NCI-H2029 treated with DMSO at 0.1 percent for 48 hours (cell line): ENCODE results near the gene FAM151A.

Experiments
- DNase-seq: peaks from one replicate; lab custom pipeline; 2025; lab: John Stamatoyannopoulos, UW

FAM151A gene

DNA sequence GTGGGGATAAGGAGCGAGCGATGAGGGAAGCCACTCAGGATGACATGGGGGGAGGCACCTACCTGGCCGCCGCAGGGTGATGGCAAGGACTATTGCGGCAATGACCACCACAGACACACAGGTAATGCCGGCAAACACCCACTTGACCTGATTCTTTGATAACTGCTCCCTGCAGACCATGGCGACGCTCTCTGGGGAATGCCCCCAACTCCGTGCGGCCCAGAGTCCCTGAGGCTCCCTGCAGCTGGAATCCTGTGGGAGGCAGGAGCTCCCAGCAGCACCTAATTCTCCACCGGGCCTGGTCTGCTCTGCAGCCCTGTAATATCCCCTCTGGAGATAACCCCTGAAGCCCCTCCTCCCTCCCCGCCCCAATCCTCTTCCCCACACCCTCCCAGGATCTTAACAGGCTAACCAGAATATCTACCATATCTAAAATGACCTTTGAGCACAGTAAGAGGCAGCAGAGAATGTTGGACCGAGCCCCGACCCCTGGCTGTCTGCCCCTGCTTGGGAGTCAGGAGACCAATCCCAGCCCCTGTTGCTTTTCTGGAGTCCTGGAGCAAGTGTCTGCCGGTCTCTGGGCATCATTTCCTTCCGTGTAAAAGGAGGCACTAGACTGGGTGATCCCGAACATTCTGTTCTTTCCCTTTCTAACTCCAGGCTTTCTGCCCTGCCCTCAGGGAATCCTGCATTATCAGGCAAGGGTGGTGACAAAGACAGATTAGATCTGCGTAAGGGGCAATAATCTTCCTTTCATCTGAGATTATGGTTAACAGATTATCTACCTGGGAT lies at the start of gene FAM151A:
Gene FAM151A (minus strand): TSS at position 310 of the 792 bp plus-strand sequence. CDS start 130 bp downstream, at position 180.
- DNase-seq = no peak

DNA sequence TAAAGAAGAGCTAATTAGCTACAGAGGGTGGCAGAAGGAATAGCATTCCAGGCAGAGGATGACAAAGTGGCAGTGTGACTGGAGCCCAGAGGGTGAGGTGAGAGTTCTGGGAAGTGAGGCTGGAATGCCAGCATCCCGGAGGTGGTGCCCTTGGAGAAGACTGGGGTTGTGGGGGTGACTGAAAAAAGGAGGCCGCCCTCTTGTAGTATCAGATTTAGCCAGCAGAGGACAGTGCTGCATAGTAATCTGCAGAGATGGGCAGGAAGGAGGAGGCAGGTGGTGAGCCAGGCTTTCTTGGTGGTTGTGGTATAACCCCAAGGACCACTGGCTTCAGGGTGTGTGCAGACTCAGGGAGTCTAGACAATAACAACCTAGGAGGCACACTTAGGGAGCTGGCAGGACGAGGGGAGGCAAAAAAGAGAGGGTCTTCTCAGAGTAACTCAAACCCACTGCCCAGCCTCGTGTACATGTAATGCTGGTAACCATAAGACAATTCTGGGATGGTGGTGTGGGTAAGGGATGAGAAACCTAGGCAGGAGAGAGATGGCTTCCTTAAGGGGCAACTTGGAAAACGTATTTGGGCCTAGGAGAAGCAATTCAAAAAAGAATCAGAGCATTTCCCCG lies 48.8 kb upstream of the FAM151A start:
- peak; percentile 64 for DNase-seq

DNA sequence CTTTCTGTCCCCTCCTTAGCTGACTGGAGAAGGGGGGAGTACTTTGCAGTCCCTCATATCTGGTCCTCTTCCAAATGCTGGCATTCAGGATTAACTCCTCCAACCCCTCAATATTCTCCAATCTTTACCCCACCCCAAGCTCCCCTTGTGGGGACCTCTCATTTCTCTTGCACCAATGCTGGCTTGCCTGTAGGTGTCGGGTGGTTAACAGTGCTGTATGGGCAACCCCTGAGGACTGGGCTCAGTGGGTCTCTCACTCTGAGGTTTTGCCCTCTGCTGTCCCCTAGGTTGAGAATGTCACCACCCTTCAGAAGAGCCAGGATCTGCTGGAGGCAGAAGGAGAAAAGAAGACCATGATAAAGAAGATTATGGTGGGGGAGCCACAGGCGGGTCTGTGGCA lies 45.2 kb upstream of the FAM151A start:
- no peak for DNase-seq

DNA sequence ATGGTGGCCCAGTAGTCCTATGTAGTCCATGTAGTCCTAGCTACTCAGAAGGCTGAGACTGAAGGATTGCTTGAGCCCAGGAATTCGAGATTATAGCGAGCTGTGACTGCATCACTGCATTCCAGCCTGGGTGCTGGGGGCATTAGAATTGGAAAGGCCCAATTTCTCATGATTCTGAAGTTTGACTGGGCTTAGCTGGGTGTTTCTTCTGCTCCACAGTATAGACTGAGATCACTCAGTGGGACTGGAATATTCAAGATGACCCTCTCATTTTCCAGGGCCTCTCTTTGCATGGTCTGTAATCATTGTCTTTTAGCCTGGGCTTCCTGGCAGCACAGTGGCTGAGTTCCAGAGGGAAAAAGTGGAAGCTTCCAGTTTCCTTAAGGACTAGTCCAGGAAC lies 44.5 kb upstream of the FAM151A start:
- DNase-seq = no peak

DNA sequence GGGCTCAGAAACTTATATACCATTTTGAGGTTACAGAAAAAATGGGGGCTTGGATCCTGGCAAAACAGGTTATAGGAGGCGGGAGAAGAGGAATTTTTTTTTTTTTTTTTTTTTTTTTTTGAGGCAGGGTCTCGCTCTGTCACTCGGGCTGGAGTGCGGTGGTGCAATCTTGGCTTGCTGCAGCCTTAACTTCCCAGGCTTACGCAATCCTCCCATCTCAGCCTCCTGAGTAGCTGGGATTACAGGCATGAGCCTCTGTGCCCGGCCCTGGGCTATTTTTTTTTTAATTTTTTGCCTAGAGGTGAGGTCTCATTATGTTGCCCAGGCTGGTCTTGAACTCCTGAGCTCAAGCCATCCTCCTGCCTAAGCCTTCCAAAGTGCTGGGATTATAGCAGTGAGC lies 43.0 kb upstream of the FAM151A start:
- no peak for DNase-seq

DNA sequence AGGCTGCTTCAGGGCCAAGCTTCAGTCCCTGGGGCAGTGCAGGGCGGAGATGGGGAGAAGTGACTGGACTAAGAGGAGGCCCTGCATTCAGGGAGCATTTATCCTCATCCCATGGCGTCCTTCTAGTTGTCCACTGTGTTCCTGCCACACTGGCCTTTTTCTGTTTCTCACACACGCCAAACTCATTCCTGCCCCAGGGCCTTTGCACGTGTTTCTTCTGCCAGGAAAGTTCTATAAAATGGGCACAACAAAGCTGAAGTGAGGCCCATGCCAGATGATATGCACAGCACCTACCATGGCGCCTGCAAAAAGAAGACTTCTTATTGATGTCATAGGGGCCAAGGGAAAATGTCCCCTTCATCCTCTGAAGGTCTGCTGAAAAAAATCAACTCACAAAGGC lies 42.5 kb upstream of the FAM151A start:
- no peak for DNase-seq

DNA sequence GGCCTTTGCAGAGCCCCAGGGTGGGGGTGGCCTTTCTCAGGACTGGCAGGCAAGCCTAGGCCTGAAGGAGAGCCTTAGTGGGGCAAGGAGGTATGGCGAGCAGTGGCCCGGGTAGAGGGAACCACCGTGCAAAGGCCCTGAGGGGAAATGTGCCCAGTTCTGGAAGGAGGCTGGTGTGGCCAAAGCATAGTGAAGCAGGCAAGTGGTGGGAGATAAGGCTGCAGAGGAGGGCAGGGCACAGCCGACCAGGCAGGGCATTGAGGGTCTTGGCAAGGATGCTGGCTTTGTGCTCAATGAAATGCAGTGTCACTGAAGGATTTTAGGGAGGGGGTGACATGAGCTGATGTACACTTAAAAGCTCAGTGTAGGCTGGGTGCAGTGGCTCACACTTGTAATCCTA lies 41.0 kb upstream of the FAM151A start:
- DNase-seq = no peak

DNA sequence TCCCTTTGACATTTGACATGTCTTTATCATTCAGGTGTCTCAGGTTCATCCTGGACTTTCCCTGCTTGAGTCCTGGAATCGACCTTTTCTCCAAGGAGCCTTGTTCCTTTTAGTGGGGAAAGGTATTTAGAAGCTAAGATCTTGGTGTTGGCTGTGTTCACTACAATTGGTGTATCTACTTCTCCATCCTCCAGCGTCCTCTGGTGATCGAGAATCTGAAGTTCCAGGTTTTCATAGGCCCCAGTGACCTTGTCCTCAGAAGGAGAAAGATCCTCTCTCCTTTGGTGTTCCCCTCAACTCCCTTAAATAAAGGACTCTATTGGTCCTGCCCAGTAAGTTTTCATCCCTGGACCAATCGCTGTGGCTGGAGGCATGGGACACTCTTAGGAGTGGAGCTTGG lies 40.4 kb upstream of the FAM151A start:
- no peak for DNase-seq

DNA sequence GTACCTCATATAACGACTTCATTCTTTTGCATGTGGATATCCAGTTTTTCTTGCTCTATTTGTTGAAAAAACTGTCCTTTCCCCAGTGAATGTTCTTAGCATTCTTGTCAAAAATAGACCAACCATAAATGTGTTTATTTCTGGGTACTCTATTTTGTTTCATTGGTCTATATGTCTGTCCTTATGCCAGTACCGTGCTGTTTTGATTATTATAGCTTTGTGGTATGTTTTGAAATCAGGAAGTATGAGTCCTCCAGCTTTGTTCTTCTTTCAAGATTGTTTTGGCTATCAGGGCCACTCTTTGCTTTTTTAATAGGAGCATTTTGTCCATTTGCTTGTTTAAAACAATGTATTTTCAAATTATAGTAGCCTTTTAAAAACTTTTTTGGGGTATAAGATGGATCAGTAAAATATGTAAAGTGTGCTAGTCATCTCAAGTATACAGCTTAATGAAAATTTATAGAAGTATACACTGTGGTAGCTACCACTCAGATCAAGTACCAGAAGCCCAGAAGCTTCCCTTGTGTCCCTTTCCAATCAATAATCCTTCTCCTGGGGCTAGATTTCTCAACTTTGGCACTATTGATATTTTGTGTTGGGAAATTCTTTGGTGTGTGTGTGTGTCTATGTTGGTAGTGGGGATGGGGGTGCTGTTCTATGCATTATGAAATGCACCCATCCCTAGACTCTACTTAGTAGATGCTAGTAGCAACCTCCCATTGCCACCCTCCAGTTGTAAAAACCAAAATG lies 35.0 kb upstream of the FAM151A start:
- no peak for DNase-seq

DNA sequence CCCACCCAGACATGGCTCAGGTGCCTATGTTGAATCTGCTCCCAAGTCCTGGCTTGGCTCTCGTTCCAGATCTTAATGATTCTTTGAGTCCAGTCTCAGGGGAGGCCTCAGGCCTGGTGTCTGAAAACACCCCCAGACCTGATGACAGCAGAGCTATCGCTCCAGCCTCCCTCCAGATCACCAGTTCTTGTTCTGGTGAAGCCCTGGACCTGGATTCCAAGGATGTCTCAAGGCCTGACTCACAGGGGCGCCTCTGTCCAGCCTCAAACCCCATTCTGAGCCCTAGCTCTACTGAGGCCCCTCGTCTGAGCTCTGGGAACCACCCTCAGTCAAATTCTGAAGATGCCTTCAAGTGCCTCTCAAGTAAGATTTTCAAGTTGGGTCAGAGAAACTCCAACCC lies 29.7 kb upstream of the FAM151A start:
- no peak for DNase-seq

DNA sequence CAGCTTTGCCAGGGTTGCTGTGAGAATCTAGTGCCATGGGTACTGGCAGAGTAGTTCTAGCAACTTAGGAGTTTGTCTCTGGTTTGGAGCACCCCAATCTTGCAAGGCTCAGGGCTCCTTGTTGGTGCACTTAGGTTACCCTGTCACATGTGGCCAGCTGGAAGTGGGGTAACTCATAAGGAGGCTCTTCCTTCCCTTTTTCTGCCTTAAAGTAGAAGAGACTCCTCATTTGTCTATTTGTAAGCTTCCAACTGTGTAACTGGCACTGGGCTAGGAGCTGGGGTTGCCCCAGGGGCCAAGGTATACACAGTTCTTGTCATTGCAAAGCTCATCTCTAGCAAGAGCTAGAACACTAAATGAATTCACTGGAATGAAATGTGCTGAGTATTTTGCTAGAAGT lies 28.8 kb upstream of the FAM151A start:
- DNase-seq = no peak

DNA sequence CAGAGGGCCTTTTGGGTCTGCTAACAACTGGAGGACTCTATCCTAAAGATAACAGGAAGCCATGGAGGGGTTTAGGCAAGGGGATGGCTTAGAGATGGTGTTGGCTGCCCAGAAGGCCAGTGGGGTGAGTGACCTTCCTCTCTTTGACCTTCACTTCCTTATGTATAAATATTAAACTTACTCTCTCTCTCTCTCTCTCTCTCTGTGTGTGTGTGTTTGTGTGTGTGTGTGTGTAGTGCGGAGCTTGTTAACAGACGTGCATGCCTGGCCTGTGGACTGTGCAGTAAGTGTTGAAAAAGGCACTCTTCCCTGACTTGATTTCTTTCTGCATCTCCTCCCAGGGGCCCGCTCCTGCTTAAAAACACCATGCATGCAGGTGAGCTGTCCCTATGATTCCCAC lies 28.3 kb upstream of the FAM151A start:
- no peak for DNase-seq

DNA sequence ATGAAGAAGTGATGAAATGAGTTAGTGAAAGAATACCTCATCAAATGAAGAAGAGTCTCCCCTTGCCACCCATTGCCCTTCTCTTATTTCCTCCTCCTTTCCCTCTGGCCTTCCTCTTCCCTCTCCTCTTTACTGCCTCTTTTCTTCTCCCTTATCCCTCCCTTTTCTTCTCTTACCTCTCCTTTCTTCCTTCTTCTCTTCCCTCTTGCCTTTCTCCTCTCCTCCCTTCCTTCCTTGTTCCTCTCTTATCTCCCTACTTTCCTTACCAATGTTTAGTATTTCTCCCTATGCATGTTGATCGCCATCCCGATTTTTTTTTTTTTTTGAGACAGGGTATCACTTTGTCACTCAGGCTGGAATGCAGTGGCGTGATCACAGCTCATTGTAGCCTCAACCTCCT lies 27.1 kb upstream of the FAM151A start:
- DNase-seq = no peak

DNA sequence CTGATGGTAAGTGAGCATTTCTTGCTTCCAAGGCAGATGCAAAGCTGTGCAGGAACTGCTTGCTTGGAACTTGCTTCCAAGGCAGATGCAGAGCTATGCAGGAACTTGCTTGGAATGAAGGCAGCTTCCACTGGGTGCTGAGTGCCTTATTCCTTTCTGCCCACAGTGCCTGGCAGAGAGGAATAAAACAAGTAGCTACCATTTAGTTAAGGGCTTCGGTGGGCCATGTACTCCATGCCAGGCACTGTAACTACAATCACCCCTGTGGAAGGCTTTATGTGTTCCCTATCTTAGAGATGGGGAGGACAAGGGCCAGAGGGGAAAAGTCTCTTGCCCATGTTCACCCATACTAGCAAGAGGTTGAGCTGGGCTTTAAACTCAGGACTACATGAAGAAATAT lies 26.6 kb upstream of the FAM151A start:
- no peak for DNase-seq

DNA sequence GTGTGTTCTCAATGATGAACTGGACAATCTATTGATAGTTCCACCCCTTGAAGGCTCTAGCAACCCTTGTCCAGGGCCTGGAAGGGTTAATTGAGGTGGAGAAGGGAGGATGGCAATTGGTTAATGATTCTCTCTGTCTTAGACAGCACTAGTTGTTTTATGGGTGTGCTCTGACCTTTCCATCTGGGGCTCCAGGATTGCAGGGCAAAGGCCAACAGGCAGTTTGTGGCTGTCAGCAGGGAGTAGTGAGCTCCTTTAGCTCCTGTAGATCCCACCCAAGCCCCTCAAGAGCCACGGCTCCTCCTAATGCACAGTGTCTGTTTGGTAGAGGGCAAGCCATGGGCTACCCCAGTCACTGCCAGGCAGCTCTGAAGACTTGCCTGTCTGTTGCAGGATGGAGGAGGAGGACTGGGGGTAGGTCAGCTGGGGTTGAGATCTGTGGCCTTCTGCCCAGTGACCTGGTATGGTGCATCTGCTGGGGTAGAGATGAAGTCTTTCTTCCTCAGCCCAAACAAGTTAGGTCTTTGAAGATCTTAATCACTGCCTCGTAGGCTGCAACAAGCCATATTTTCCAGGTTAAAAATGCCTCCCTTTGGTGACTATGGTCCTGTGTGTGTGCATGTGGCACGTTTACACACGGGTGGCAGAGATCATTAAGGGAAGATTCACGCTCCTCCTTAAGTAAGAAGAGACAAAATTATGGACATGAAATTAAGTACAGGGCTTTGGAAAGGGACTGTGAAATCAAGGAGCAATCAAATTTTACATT lies 26.0 kb upstream of the FAM151A start:
- no peak for DNase-seq

DNA sequence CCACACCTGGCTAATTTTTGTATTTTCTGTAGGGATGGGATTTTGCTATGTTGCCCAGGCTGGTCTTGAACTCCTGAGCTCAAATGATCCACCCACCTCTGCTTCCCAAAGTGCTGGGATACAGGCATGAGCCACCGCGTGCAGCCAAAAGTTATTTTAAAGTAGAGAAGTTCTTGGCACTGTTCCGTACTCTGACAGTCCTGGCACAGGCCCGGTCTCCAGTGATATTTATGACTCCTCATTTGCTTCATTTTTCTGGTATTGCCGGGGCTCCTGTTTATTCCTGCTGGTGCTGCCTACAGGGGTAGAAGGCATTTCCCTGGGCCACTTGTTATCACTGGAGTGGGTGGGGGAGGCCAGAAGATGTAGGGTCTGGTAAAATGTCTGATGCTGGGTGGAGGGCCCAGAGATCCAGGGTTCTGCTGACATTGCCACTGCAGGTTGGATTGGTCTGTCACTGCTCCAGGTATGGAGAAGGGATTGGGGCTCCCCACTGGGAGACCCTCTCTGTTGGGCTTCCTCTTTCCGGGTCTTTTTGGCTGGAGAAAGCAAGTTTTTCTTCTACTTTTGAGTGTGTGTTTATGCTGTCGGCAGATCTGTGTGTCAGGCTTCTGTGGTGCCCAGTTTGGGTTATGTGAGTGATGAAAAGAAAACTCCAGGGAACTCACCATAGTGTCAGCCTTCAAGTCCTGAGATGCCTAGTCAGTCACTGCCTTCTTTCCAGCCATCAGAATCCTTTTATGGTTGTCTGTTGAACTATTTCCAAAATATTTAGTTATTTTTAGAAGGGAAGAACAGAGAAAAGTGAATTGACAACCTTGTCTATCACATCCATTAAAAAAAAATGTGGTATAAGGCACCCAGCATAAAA lies 22.7 kb upstream of the FAM151A start:
- DNase-seq = no peak

DNA sequence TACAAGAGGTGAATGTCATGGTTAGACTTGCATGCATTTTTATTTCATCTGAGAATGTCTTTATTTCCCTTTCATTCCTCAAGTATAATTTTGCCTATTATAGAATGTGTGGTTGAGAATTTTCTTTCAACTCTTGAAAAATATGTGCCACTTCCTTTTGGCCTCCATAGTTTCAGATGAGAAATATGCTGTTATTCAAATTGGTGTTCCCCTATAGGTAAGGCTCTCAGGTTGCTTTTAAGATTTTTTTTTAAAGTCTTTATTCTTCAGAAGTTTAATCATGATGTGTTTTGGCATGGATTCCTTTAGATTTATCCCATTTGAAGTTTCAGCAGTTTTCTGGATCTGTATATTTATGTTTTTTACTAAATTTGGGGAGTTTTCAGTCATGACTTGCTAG lies 20.4 kb upstream of the FAM151A start:
- no peak for DNase-seq

DNA sequence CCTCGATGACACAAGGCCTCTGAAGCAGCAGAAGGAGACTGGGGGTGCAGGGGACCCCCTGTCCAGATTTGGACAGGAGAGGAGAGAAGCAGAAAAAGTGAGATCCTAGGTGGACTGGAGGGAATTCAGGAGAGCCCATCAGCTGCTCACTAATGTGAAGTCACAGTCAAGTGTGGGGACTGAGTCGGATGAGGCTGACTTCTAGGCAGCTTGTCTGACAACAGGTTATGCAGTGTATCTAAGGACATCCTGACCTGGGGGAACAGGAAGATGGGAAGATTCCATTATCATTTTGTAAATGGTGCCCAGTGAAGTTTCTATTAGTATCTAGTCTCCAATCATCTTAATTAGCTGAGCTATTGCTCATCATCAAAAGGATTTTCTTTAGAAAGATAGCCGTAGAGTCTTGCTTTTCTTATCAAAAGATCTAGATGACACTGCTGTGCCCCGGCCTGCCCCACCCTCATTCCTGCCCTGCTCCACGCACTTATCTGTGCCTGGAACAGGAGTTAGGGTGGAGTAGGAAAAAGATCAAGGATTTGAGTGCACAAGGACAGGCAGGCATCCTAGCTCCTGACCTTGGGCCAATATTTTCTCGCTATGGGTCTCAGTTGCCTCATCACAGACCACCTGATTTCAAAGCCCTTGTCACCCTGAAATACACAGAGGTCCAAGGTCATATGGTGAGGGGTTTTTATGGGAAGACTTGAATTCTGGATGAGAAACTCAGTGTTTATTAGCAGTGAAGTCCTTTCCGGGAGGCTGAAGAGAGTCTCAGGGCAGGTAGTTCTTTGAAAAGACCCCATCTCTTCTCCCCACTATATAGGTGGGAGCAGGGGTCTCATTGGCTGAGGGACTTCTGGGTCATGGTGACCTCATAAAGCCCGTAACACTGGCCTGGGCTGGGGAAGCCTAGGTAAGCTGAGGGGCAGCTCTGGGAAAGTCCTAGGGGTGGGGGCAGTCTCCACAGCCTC lies 17.8 kb upstream of the FAM151A start, which contains the start of gene MROH7:
Gene MROH7 (plus strand): TSS at position 924 of the 974 bp plus-strand sequence. CDS start 11,141 bp downstream, outside the sequence.
- no peak for DNase-seq

DNA sequence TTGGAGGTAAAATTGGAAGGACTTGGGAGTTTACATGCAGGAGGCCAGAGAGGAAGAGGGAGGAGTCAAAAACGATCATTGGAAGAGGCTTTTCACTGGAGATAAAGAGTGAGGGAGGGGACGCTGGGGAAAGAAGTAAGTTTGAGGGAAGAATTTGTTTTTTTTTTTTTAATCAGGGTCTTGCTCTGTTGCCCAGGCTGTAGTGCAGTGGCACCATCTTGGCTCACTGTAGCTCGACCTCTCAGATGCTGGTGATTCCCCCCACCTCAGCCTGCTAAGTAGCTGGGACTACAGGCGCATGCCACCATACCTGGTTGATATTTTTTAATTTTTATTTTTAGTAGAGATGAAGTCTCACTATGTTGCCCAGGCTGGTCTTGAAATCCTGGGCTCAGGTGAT lies 17.0 kb upstream of the FAM151A start:
- no peak for DNase-seq
